HepG2 (cell line): ENCODE data around the gene CST11. TPM values are rescaled to one million over a fixed set of nuclear protein-coding genes. Genes with fewer than 3 reads are reported as not detected.

Source experiments
- AHR ChIP-seq: IDR thresholded peaks from 2 replicates; pipeline ENCODE4 v1.6.1; 2018; ENCODE audit warnings: missing genetic modification reagents, missing compliant biosample characterization
- GATA4 ChIP-seq: sonication (generic); IDR thresholded peaks from 2 replicates; pipeline ENCODE4 v1.6.1; 2016; ENCODE audit warnings: antibody characterized with exemption, low read depth, borderline replicate concordance
- HNRNPUL1 ChIP-seq: fragments of 200-400 bp; formaldehyde crosslinking; IDR thresholded peaks from 2 replicates; pipeline ENCODE4 v1.6.1; 2017; ENCODE audit warnings: low read depth, mild to moderate bottlenecking, low read length, moderate library complexity
- KDM5B ChIP-seq: sonication (generic); formaldehyde crosslinking; IDR thresholded peaks from 2 replicates; pipeline ENCODE4 v1.4.0; 2020; ENCODE audit warnings: missing genetic modification reagents, mild to moderate bottlenecking, borderline replicate concordance
- MTERF4 ChIP-seq: sonication (generic); formaldehyde crosslinking; IDR thresholded peaks from 2 replicates; pipeline ENCODE4 v1.8.0; 2023; ENCODE audit warnings: mild to moderate bottlenecking, missing genetic modification reagents
- NONO ChIP-seq, 2 experiments: fragments of 450-650 bp in 1 of 2; sonication (generic) in 1 of 2; formaldehyde crosslinking in 1 of 2; IDR thresholded peaks in 1 of 2; conservative IDR thresholded peaks in 1 of 2; 2 replicates each; pipeline versions ENCODE4 v1.6.1 to v1.8.0; 2017 to 2022; ENCODE audit warnings: mild to moderate bottlenecking in 1 of 2, missing genetic modification reagents in 1 of 2, moderate library complexity in 1 of 2
- NR2C2 ChIP-seq: sonication (generic); formaldehyde crosslinking; IDR thresholded peaks from 2 replicates; pipeline ENCODE4 v1.4.0; 2020; ENCODE audit warnings: missing genetic modification reagents, mild to moderate bottlenecking, moderate library complexity, borderline replicate concordance
- SNAPC2 ChIP-seq: sonication (generic); formaldehyde crosslinking; IDR thresholded peaks from 2 replicates; pipeline ENCODE4 v1.8.1; 2022; ENCODE audit warnings: mild to moderate bottlenecking, missing genetic modification reagents
- YEATS2 ChIP-seq: sonication (generic); formaldehyde crosslinking; IDR thresholded peaks from 2 replicates; pipeline ENCODE4 v1.4.0; 2020; ENCODE audit warnings: missing genetic modification reagents, borderline replicate concordance
- ZC3H4 ChIP-seq: sonication (generic); formaldehyde crosslinking; IDR thresholded peaks from 2 replicates; pipeline ENCODE4 v1.4.0; 2020; ENCODE audit warnings: missing genetic modification reagents, borderline replicate concordance
- ZFP62 ChIP-seq: sonication (generic); formaldehyde crosslinking; IDR thresholded peaks from 2 replicates; pipeline ENCODE4 v1.4.0; 2020; ENCODE audit warnings: missing genetic modification reagents
- ZMAT3 ChIP-seq: sonication (generic); formaldehyde crosslinking; conservative IDR thresholded peaks from 2 replicates; pipeline ENCODE4 v1.7.0; 2021; ENCODE audit warnings: missing genetic modification reagents
- ZNF121 ChIP-seq: sonication (generic); formaldehyde crosslinking; IDR thresholded peaks from 2 replicates; pipeline ENCODE4 v1.5.0; 2020; ENCODE audit warnings: mild to moderate bottlenecking, missing genetic modification reagents
- ZNF333 ChIP-seq: sonication (generic); formaldehyde crosslinking; IDR thresholded peaks from 2 replicates; pipeline ENCODE4 v1.4.0; 2020; ENCODE audit warnings: mild to moderate bottlenecking, missing genetic modification reagents, borderline replicate concordance
- ZNF335 ChIP-seq: sonication (generic); formaldehyde crosslinking; IDR thresholded peaks from 2 replicates; pipeline ENCODE4 v1.4.0; 2020; ENCODE audit warnings: missing genetic modification reagents
- ZNF414 ChIP-seq: sonication (generic); formaldehyde crosslinking; IDR thresholded peaks from 2 replicates; pipeline ENCODE4 v1.5.0; 2020; ENCODE audit warnings: missing genetic modification reagents
- ZNF546 ChIP-seq: sonication (generic); formaldehyde crosslinking; conservative IDR thresholded peaks from 2 replicates; pipeline ENCODE4 v1.8.1; 2023; ENCODE audit warnings: mild to moderate bottlenecking, missing genetic modification reagents
- ZNF563 ChIP-seq: sonication (generic); formaldehyde crosslinking; IDR thresholded peaks from 2 replicates; pipeline ENCODE4 v1.8.0; 2022; ENCODE audit warnings: mild to moderate bottlenecking, moderate library complexity, missing genetic modification reagents
- ZNF687 ChIP-seq: sonication (generic); formaldehyde crosslinking; IDR thresholded peaks from 2 replicates; pipeline ENCODE4 v1.5.1; 2020; ENCODE audit warnings: mild to moderate bottlenecking, missing genetic modification reagents, moderate library complexity
- ZNF75D ChIP-seq: sonication (generic); formaldehyde crosslinking; IDR thresholded peaks from 2 replicates; pipeline ENCODE4 v1.8.1; 2023; ENCODE audit warnings: missing genetic modification reagents, mild to moderate bottlenecking, borderline replicate concordance
- ZSCAN29 ChIP-seq: sonication (generic); formaldehyde crosslinking; conservative IDR thresholded peaks from 2 replicates; pipeline ENCODE4 v1.4.0; 2020; ENCODE audit warnings: mild to moderate bottlenecking, missing genetic modification reagents
- polyA plus RNA-seq, 8 experiments: library from polyadenylated mRNA; depleted of rRNA in 3 of 8; stranded (reverse) in 7 of 8; unstranded in 1 of 8; fragments of >200 nt; fragmentation: Illumina TruSeq in 4 of 8; extraction: Trizol in 4 of 8; gene quantifications; 2 replicates each; pipeline versions ENCODE4 v1.2.1 to v1.2.3, GENCODE V29; 2011 to 2016; ENCODE audit warnings: low read depth in 4 of 8, missing spikeins in 1 of 8, mixed read lengths in 1 of 8; ENCODE audit not compliant: insufficient read depth in 1 of 8
- total RNA-seq, 5 experiments: library from RNA; depleted of rRNA; stranded (reverse); fragments of >200 nt; fragmentation: Illumina TruSeq; extraction: Trizol; gene quantifications; 2 replicates each; pipeline ENCODE4 v1.2.3, GENCODE V29; 2016; ENCODE audit warnings: low read depth in 1 of 5
- TF ChIP-seq, protein P1 (sequence below): sonication (generic); formaldehyde crosslinking; IDR thresholded peaks from 2 replicates; pipeline ENCODE4 v1.5.0; 2020; ENCODE audit warnings: mild to moderate bottlenecking, low read depth, missing genetic modification reagents, borderline replicate concordance

Gene CST11
- total and polyA plus RNA-seq, 2 of the 13 experiments (the other 11 are each of a cell fraction or from before 2014, with no cell fraction given) = not detected

DNA sequence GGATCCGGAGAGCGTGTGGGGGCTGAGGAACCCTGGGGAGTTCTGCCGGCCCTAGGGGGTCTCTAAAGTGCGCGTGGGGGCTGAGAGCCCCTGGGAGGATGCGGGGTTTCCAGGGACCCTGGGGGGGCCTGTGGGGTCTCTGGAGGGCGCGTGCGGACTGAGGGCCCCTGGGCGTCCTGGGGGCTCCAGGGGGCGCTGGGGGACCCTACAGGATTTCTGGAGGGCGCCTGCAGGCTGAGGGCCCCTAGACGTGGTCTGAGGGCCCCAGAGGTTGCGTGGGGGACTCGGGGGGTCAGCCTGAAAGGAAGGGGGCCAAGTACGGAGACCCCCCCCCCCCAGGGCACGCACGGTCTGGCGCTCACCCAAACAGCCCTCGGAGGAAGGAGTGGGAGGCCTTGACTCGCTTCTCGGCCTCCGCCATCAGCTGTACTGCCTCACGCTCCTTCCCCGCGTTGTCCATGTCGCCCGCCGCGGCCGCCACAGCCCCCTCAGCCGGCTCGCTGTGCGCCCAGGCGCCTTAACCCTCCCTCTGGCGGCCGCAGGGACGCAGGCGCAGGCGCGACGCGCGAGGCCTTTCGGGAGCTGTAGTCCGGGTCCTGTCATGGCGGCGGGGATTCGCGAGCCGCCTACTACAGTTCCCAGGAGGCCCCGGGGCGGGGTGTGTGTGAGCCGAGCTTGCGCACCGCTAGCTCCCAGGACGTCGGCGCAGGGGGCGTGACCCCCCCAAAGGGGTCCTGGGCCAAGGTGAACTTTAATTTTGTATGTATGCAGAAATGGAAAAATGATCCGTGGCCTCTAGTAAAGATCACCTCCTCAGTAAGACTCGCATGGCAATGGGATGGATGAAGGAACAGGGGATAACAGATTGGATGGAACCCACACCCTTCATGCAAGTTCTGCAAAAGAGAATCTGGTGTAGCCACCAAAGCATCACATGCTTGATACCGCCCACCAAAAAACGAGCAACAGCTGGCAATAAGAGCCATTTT, 31.4 kb downstream of the CST11 start, which contains the start of gene NAPB (continued):
- TF ChIP-seq AHR (CRISPR knock-in tag) (peak; percentile 80; the same call in 1 of the 2 replicates), ZNF121 (CRISPR knock-in tag) (no peak), ZNF75D (CRISPR knock-in tag) (no peak), KDM5B (CRISPR knock-in tag) (peak; percentile 47; the same call in 1 of the 2 replicates), ZNF687 (CRISPR knock-in tag) (peak; percentile 85), ZC3H4 (CRISPR knock-in tag) (peak; percentile 27; the same call in 1 of the 2 replicates), ZNF414 (CRISPR knock-in tag) (peak; percentile 86), ZNF563 (CRISPR knock-in tag) (no peak; the same call in none of the 2 replicates), ZNF546 (CRISPR knock-in tag) (peak; percentile 90; the same call in 1 of the 2 replicates), ZFP62 (CRISPR knock-in tag) (0 out of 2 replicates have a peak, but pooled peaks have one; percentile 87), ZNF333 (0 out of 2 replicates have a peak, but pooled peaks have one; percentile 61), ZMAT3 (CRISPR knock-in tag) (0 out of 2 replicates have a peak, but pooled peaks have one; percentile 43), NR2C2 (CRISPR knock-in tag) (peak; percentile 88), GATA4 (0 out of 2 replicates have a peak, but pooled peaks have one; percentile 47), HNRNPUL1 (peak; percentile 78), MTERF4 (CRISPR knock-in tag) (peak; percentile 80; the same call in 1 of the 2 replicates), ZNF335 (CRISPR knock-in tag) (peak; percentile 71; the same call in 1 of the 2 replicates), SNAPC2 (CRISPR knock-in tag) (no peak), ZSCAN29 (CRISPR knock-in tag) (no peak), YEATS2 (CRISPR knock-in tag) (peak; percentile 87; the same call in 1 of the 2 replicates), NONO (IDR thresholded peaks at IDR 0.05) (no peak), NONO (CRISPR knock-in tag; conservative IDR thresholded peaks at IDR 0.05) (peak; percentile 95)
- TF ChIP-seq, protein P1, sequence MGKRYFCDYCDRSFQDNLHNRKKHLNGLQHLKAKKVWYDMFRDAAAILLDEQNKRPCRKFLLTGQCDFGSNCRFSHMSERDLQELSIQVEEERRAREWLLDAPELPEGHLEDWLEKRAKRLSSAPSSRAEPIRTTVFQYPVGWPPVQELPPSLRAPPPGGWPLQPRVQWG (CRISPR knock-in tag) = no peak
